ENCODE measurements around the gene IFT80.

IFT80 gene

GRCh38 chr3:160225176-160226025 is 173.6 kb downstream of the IFT80 start, which contains the start of gene C3orf80:
C3orf80 (plus strand) TSS chr3:160225422; CDS start chr3:160225636, 214 bp downstream.
- peak within 1 kb of the TSS; percentile 32 for H3K4me3 ChIP-seq (ENCODE audit: low read length)
- DNase-seq (ENCODE audit: low read depth, low spot score): no peak

DNA sequence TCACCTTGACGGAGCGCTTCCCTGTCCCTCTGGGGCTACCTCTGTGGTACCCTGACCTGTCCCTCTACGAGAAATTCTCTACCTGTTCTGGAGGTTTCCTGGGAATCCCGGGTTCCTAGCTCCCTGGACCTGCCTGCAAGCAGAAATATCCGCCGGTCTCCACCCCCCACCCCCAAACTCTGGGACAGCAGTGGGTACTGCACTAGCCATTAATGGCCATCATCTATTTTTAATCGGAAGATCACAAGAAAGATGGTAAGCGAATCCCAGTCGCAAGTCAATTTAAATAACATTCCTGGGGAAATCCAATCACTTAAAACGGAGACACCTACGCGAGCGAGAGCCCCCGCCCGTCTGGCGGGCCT is 174.2 kb downstream of the IFT80 start:
- no peak overlapping the region for H3K4me3 ChIP-seq (ENCODE audit: low read length)
- no peak for DNase-seq (ENCODE audit: low read depth, low spot score)

DNA sequence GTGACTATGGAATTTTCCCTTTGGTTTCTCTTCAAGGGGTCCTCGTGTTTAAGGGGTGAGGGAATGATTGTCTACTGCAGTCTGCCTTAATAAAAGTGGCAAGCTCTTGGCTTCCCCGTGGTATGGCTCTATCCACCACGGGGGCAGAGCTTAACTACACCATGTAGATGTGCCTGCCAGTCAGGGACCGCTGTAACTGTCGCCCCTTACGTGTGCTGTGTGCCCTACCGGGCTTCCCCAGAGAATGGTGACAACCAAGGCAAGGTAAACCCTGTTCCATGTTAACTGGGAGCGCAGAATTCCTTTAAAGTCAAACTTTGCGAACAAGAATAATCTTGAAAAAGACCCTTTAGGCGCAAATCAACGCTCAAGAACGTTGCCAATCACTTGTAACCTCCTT is 174.8 kb downstream of the IFT80 start:
- no peak for DNase-seq (ENCODE audit: low read depth, low spot score)
- no peak overlapping the region for H3K4me3 ChIP-seq (ENCODE audit: low read length)

GRCh38 chr3:160221019-160221418 is 178.0 kb downstream of the IFT80 start:
- H3K4me3 ChIP-seq (ENCODE audit: low read length): no peak overlapping the region
- no peak for DNase-seq (ENCODE audit: low read depth, low spot score)

- H3K4me3 ChIP-seq (ENCODE audit: low read length): no peak overlapping the region
- no peak for DNase-seq (ENCODE audit: low read depth, low spot score)
Observed at GRCh38 chr3:160220038-160220437, 179.0 kb downstream of the IFT80 start.

DNA sequence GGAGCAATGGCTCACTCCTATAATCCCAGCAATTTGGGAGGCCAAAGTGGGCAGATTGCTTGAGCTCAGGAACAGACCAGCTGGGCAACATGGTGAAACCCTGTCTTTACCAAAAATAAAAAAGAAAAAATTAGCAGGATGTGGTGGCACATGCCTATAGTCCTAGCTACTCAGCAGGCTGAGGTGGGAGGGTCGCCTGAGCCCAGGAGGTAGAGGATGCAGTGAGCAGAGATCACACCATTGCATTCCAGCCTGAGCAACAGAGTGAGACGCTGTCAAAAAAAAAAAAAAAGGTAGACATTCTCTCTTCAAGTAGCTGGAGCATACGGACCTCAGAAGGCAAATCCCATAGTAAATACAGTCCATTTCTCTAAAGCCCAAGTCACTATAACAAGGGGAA is 180.9 kb downstream of the IFT80 start:
- no peak for DNase-seq (ENCODE audit: low read depth, low spot score)

DNA sequence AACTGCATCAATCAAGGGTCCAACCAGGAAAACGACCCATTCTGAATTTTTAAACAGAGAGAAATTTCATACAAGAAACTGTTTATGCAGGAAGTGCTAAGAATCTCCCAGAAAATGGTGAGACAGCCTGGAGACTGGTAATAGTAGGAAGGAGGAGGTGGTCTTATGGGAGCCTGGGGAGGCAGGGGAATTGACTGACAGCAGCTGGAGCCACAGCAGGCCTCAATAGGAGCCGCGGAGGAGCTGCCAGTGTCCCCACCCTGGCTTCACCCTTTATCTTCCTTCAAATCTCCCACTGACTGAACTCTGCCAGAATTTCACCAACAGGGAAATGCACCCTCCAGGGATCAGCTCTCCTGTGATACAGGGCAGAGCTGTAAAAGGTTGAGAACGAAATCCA is 181.3 kb downstream of the IFT80 start:
- DNase-seq (ENCODE audit: low read depth, low spot score): no peak
- H3K4me3 ChIP-seq (ENCODE audit: low read length): no peak overlapping the region

More for the DNA sequence above, 180.9 kb downstream of the IFT80 start:
- H3K4me3 ChIP-seq (ENCODE audit: low read length): no peak overlapping the region

DNA sequence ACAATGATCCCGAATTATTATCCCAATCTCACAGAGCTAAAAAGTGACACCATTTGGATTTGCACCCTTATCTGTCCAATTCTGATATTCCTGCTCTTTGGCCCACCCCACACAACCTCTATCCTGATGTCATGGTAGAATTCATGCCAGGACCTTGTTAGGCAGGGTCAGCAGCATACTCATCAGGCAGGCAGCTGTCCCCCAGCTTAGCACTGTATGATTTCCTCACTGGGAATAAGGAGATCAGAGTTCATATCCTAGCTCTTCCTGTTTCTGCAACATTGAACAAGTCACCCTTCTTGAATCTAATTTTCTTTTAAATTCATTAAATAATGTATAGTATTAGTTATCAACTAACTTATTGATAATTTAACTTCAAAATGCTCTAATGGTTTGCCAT is 185.8 kb downstream of the IFT80 start:
- no peak for DNase-seq (ENCODE audit: low read depth, low spot score)
- H3K4me3 ChIP-seq (ENCODE audit: low read length): no peak overlapping the region

DNA sequence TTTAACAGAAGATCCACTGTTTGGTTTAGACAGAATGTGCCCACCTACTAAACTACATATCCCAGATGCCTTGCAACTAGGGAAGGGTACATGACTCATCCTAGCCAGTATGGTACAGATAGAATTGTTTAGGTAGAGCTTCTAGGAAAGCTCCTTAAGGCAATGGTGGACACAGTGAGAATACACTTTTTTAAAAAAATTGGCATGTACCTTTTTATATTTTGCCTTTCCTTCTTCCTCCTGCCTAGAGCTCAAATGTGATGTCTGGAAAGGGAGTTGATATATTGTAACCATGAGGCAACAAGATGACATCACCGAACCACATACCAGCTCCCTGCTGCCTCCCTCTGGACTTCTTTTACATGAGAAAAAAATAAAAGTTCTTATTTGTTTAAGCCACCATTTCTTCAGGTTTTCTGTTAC is 188.2 kb downstream of the IFT80 start:
- DNase-seq (ENCODE audit: low read depth, low spot score): peak; percentile 17
- H3K4me3 ChIP-seq (ENCODE audit: low read length): no peak overlapping the region

GRCh38 chr3:160210341-160210740 is 188.7 kb downstream of the IFT80 start:
- H3K4me3 ChIP-seq (ENCODE audit: low read length): no peak overlapping the region
- DNase-seq (ENCODE audit: low read depth, low spot score): no peak
